GM21526 (cell line): ENCODE results near the gene PITX2.

ENCODE experiments used
- ATAC-seq: cut with Tn5 transposase; IDR thresholded peaks from one replicate; pipeline ENCODE4 v1.9.1; 2021; ENCODE audit warnings: moderate library complexity; ENCODE audit not compliant: unreplicated experiment, low FRiP score

Gene PITX2

DNA sequence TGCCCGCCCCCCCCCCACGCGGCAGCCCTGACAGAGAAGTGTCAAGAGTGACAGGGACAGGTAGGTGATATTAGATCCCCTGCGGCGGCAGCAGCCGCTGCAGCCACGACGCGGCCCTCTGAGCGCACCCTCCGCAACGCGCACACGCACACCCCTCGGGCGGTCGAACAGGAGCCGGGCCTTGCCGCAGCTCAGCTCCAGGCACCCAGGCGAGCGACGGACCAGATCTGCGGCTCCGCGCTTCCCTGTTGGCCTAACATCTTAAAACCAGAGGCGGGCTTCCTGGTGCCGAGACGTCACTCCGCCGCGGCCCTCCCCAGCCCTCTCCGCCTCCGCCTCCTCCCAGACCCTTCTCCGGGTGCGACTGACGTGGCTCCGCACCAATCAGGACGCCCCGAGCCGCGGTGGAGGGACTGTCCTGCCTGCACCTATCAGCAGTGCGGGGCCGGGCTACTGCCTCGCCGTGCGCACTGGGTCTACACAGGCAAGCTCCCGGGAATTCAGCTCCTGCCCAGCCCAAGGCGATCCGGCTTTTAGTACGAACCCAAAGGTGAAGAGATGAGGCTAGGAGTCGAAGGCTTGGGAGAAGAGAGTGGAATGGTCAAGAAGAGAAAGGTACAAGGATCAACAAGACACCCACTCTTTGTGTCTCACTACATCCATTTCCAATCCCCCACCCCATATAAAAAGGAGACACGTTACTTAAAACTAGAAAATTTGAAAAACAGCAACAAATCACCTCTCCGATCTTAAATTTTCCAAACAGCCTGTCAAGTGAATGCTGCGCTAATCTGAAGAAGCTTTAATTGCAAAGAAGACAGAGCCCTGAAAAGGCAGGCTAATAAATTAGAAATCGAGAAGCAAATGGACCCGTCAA, at the start of gene PITX2:
Gene PITX2, minus strand, starts transcription at position 237 of the 877 bp plus-strand sequence. CDS start 617 bp downstream, outside the sequence.
- no peak for ATAC-seq

DNA sequence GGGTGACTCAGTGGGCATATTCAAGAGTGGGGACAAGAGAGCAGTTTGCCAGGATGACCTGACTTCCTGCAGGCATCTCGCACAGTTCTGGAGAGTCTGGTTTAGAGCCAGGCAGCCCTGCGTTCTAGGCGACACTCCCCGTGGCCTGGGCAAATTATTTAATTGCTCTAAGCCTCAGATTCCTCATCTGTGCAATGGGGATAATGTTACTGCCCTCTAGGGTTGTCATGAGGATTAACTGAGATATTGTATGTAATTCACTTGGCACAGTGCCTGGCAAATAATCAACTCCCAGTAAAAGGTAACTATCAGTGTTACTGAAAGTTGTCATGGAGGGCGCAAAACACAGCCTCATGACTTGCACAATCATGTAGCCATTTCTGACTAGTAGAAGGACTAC, 48.8 kb upstream of the PITX2 start:
- no peak for ATAC-seq

- no peak for ATAC-seq
Measured at GRCh38 chr4:110669663-110670062, 46.8 kb upstream of the PITX2 start.

GRCh38 chr4:110668463-110669235, 45.8 kb upstream of the PITX2 start:
- ATAC-seq = no peak

GRCh38 chr4:110667670-110668069, 44.8 kb upstream of the PITX2 start:
- ATAC-seq = no peak

GRCh38 chr4:110666030-110666429, 43.2 kb upstream of the PITX2 start:
- ATAC-seq = no peak

DNA sequence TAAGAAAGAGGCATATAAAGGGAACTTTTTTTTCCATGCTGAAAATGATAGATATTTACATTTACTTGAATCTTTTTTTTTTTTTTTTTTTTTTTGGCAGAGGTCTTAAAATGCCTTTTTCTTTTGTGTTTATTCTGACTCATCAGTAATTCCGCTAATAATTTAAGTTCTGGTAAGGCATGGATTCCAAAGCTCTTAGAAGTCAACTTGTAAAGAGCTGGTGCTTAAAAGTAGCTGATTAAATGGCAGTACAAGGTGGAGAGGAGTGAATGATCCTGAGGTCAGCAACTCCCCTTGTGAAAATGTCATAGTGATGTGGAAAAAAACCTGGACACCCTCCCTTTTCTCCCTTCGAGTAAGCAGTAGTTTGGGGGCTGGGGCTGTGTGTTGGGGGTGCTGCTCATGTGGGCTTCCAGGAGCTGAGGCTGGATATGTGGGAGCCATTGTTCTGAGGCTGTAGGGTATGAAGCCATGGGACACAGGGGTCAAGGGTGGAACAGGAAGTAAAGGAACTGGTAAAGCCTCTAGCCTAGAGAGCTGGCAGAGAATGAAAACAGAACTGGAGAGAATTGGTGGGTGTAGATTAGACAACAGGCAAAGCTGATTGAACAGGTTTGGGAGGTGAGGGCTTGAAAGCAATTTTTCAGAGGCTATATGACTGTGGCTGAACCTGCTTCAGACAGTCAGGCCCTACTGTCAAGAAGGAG, 41.0 kb upstream of the PITX2 start:
- ATAC-seq = no peak

GRCh38 chr4:110663206-110663605, 40.3 kb upstream of the PITX2 start:
- ATAC-seq = no peak

DNA sequence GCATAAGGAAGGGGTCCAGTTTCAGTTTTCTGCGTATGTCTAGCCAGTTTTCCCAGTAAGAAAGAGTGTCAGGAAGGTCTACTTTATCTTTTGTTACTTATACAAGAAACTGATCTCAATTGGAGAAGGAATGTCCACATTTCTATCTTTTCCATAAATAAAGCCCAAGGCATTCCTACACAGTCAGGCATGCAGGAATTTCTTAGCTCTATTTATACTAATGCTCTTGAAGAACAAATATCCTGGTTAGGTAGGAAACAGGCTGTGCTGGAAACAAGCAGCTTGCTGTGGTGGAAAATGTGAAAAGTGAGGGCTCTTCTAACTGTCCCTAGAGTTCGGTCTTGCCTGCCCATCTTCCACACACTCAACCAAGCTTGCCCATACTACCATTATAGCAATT, 37.9 kb upstream of the PITX2 start:
- no peak for ATAC-seq

GRCh38 chr4:110654254-110654635, 31.4 kb upstream of the PITX2 start:
- ATAC-seq = no peak

GRCh38 chr4:110653321-110654253, 30.7 kb upstream of the PITX2 start:
- ATAC-seq = no peak

DNA sequence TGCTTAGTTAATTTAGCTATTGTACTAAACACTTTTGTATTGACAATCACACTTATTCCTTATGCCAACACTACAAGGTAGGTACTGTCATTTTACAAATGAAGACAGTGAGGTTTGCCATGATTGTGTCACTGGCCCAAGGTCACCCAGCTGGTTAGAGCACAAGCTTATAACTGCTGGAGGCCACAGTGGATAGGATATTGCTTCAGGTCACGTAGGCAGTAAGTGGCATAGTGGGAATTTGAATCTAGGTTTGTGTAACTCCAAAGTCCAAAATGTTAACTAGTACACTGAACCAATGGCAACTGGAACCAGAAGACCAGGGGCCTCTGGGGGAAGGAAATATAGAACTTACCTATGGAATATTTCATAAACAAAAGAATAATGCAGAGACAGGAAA, 21.1 kb upstream of the PITX2 start:
- no peak for ATAC-seq

GRCh38 chr4:110643096-110643495, 20.2 kb upstream of the PITX2 start:
- ATAC-seq = no peak

DNA sequence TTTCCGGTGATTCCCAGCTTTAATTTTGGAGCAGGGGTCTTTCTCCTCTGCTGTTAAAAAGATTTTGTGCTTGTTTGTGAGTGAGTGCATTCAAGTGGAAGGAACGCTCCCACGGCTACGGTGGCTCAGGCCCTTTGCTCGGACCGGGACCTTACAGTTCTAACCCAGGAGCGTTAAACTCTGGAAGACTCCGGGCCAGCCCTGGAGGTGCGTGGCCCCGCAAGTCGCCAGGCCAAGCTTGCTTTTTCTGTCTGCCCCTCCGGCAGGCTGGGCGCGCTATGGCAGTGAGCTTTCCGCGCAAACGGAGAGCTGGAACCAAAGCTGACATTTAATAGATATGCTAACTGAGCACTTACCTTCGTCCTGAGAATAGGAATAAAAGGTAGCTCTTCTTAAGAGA, 18.3 kb upstream of the PITX2 start:
- ATAC-seq = no peak

DNA sequence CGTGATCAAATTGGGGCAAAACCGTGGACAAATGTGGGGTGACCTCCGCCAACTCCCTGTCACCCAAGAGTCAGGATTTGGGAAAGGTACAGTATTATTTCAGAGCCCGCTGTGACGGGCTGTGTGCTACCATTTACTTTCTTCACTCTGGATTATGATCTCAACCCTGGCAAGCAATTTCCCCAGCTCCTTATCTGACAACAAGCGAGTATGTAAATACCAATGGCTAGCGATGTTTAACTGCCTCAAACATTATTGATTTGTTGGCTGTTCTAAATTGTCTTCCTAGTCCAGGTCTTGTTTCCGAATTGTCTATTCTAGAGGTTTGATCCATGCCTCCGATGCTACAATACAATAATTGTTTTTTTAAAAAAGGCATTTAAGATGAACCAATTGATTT, 17.7 kb upstream of the PITX2 start:
- no peak for ATAC-seq

GRCh38 chr4:110639207-110640090, 16.6 kb upstream of the PITX2 start:
- no peak for ATAC-seq

DNA sequence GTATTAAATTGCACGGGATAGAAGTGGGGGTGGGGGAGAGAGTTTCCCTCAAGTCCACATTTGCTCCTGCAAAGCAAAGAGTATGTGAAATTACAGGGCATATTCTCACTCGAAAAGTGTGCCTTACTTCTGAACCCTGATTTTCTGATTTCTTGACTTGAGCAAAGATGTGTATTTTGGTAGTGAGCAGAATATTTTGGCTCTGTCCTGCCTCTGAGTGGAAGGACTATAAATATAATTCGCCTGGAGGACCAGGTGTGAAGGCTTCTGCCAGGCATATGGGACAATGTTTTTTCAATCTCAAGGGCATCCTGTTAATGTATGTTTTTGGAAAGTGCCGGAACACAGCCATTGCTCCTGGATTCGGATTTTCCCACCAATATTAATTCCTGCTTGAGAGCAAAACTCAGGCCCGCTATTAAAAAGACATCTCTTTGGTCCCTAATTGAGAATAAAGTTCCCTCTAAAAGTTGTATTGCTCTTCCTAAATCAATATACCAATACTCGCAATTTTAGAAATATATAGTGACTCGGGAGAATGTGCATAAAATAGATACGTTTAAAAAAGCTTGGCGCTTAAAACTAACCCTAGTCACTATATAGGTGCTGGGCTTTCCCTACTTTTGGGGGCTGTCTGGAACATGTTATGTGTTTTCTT, 15.3 kb upstream of the PITX2 start:
- no peak for ATAC-seq

GRCh38 chr4:110637408-110638088, 14.7 kb upstream of the PITX2 start:
- ATAC-seq = no peak
